Hematopoietic multipotent progenitor cell treated with erythropoietin and hydrocortisone succinate and interleukin-3 and kit ligand, for 6 days (in vitro differentiated cells): ENCODE measurements around the gene LRP1B.
"Not testable (repeated sequence)": the region's sequence is repeated elsewhere in the genome, so short reads cannot be mapped to it uniquely, and the experiment has no call there.

Experiments
- DNase-seq: peaks from one replicate; pipeline ENCODE4 v3.0.0-alpha.2; 2015

The LRP1B gene

DNA sequence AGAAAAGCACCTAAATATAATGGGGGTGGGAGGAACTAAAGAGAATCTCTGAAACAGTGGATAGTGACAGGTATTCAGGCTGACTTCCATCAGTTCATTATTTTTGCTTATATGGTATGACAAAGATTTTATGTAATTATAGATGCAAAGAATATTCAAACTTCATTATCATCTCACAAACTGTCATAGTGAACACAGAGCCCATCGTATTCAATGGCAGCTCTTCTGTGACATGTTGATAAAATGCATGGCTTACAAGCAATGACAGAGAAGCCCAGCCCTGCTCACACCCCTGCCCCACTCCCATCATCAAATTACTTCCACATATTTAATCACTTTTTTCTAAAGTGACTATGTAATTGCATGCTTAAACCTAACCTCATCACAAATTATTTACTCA is 904.3 kb downstream of the LRP1B start:
- no peak for DNase-seq

DNA sequence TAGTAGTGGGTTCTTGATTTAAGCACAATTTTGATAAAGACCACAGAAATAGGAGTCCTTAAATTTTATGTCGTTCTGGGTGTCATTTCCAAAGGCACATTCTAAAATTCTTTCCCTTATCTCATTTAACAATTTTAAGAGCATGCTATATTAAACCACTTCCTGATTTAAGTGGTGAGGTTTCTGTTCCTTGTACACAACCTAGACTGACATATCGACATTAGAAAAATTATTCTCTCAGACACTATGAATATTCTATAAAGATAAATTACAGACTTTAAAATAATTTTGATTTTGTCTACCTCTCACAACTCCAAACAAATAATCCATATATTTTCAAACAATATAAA is 923.8 kb downstream of the LRP1B start:
- DNase-seq: peak; percentile 22

DNA sequence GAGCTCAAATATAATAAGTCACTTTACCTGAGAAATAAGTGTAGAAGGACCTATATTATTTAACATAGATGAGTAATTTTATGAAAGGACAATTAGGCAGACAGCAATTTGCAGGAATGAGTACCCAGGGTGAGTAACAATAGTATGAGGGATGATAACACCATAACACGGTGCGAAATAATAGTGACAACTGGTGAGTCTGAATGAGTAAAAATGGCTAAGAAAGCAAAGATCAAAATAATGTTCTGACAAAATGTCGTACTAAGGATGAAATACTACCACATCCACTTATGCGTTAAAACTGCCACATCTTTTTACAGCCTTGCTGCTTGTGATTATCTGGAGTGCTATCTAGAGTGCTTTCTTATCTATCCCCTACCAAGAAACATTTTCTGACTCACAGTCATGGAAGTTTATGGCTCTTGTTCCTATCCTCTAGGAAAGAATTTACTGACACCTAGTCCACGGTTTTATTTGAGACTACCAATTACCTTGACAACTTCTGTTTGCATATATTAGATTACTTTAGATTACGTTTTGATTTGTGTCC is 929.7 kb downstream of the LRP1B start:
- DNase-seq: no peak

DNA sequence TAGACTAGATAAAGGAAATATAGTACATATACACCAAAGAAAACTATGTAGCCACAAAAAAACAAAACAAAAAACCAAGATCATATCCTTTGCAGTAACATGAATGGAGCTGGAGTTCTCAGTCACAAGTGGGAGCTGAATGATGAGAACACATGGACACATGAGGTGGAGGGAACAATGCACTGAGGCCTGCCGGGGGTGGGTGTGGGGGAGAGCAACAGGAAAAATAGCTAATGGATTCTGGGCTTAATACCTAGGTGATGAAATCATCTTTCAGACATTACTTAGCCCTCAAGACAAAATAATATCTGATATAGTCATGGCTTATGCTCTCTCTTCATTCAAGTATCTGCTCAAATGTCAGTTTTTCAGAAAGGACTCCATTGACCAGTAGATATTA is 930.6 kb downstream of the LRP1B start:
- no peak for DNase-seq

DNA sequence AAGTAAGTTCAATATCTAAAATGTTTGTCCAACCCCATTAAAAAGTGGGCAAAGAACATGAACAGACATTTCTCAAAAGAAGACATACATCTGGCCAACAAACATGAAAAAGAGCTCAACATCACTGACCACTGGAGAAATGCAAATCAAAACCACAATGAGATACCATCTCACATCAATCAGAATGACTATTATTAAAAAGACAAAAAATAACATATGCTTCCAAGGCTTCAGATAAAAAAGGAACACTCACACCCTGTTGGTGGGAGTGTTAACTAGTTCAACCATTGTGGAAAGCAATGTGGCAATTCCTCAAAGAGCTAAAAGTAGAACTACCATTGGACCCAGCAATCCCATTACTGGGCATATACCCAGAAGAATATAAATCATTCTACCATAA is 931.1 kb downstream of the LRP1B start:
- DNase-seq: no peak

DNA sequence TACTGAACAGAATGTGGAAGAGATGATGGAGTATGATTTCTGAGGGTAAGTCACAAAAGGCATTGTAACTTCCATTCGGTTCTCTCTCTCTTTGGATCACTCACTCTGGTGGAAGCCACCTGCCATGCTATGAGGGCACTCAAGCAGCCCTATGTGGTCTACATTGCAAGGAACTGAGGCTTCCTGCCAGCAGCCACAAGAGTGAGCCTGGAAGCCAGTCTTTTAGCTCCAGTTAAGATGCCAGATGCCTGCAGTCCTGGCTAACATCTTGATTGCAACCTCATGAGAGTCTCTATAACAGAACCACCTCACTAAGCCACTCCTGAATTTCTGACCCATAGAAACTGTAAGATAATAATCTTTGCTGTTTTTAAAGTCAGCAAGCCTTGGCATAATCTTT is 935.7 kb downstream of the LRP1B start:
- DNase-seq: no peak

DNA sequence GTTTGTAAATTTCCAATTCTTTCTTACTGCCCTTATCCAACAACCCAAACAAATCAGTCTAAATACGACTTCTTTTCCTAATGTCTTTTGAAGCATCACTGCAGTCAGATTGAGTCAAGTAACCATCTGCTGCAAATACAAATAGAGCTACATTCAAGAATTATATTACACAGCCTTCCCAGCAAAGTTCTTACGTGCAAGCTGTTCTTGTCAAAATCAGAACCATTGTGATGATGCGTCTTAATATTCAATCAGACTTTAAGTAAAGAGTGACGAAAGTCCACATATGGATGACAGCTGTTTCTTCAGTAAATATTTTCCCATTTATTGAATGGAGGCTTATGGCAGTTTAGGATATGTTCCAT is 943.8 kb downstream of the LRP1B start:
- DNase-seq: no peak

DNA sequence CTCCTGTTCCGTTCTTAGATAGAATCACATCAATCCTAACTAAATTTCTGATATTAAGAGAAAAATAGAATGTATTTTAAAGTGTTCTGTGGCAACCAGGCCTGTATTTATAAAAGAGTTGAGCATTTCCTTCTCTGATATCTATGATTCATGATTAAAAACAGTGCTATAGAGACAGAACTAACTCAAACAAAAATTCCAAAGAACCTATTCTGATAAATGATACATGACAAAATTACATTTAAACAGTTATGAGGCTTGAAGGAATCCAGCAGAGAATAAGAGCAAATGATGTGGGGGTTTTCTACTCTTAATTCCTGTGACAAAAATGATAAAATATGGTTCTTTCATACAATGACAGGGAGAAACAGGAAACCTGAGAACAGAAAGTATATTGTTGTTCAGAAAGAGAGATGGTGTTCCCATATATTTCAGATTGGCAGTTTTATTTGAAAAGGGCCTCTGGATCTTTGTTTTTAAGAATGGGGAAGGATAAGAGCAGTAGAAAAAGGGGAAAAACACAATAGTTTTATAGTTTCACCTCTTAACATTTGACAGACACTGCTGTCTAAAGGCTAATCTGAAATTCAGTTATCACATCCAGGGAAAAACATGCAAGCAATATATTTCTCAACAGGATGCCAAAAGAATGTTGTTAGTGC is 944.3 kb downstream of the LRP1B start:
- DNase-seq: no peak

DNA sequence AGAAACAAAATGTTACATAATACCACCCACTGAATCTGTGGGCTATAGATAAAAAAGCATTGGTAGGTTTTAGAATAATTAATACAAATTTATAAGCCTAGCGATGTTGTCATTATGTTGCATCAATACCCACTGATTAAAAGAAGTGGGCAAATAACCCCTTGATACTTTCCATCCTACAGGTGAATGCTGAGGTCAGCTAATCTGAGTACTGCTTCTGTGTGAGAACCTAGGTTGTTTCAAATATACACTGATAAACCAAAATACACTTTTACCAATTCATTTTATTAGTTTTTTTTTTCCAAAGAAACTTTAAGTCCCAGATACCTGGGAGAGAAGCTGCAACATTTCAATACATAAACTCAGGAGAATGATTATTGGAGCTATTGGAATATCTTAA is 948.6 kb downstream of the LRP1B start:
- DNase-seq: no peak

DNA sequence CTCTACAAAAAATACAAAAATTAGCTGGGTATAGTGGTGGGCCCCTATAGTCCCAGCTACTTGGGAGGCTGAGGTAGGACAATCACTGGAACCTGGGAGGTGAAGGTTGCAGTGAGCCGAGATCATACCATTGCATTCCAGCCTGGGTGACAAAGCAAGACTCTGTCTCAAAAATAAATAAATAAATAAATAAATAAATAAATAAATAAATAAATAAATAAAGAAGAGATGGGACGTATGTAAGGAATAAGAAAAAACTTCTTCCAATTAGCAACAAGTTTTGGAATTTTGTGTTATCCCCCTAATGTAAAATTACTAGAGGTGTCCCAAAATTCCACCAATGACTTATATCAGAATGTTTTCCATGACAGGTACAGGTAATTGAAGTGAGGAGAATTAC is 961.7 kb downstream of the LRP1B start:
- not testable (repeated sequence) for DNase-seq

DNA sequence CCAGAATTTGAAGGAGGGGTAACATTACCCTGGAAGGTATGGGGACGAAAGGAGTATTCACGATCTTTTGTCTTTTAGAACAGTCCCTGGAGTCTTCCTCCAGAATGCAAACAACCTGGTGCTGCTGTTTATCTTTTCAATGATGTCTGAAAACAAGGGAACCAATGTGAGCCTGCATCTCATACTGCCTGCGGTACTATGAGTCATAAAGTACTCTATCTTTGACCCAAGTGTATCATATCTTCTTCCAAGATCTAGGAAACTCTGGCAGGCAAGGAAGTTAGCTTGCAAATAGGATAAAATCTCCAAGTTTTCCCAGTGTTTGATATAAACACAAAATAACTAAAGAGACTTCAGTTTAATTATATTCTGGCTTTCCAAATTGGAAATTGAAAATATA is 968.5 kb downstream of the LRP1B start:
- DNase-seq: no peak

DNA sequence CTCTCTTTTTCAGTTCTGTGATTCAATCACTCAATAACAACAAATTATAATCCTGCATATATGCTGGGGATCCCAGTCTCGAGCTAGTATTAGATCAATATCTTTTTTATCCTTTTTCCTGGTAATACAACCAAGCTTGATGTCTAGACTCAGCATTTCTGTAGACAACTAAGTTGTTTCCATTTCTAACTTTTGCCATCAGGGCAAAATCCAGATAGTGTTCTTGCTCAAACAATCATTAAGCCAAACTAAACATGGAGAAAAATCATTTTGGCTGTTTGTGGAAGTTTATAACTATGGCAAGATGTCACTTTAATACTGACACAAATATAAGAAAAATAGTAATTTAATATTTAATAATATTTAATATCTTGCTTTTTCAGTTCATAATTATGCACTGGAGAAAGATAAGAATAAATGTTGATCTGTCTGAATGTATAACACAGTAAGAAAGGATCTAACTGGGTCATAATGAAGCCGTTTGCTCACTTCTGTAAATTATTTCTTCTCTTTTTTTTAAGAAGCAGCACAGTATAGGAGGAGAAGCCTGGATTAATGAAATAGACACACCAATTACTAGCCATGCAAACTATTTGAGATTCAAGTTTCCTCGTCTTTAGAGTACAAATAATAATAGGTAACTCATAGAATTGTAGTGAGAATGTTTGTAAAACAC is 979.1 kb downstream of the LRP1B start:
- no peak for DNase-seq

DNA sequence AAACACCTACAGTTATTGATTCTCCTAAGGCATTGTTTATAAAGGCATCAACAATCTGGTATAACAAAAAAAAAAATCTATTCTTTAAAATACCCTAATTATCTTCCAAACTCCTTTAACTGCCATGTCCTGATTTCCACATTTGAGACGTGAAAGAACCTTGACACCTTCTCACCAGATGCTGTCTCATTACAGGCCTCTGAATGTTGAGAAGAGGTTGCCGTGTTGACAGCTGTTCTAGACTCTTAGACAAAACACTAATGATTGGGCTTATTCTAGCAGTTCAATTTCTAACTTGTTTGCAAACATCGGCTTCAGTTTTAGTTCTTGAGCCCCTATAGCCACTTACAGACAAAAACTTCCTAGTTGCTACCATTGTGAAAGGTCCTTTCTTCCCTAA is 988.8 kb downstream of the LRP1B start:
- no peak for DNase-seq

DNA sequence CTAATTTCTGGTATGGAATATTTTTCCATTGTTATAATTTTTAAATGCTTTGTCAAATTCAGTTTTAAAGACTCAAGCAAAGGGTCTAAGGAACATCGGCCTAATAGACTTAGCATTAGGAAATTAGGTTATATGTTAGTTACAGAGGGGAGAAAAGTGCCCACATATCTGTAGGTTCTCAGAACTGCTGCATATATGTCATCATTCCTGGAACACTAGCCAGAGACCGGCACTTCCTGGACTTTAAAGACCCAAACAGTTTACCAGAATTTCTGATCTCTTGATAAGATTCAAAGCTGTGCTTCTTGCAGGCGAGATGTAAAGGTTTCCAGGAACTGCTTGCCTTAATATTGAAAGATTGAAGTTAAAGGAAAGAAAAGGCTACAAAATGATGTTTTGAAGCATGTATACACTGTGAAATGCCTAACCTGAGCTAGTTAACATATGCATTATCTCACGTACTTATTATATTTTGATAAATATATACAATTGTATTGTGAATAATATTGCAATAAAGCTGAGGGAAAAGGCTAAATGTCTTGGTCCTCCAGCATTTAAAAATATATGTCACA is 993.6 kb downstream of the LRP1B start:
- DNase-seq: peak; percentile 38

DNA sequence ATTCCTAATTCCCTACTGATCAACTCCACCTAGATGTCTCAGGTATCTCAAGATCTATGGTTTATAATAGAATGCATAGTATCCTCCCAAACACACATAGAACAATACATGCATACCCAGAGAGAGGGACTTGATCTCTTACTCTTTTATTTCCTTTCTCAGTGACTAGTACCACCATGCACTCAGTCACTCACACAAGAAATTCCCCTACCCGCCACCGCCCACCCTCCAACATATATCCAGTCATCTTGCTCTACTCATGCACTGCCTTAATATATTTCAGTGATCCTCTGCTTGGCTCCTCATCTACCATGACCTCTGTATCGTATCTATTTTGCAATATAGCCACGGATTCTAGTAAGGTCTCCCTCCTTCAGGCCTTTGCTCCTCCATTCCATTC is 996.9 kb downstream of the LRP1B start:
- no peak for DNase-seq

DNA sequence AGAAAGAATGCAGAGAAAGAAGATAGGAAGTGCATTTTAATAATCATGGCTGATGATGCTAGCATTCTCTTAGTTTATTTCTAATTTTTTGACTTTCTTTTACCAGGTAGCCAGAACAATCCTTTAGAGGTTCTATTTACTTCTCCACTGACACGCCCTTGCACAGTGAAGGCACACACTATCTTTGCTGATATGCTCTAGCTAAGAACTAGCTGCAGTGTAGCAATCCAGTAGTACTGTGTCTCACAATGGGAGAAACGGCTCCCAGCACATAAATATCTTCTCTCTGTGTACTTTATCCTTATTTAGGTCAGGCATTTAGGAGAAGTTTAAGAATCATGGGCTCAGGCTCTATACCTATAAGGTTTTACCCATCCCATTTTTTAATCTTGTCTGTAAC is 1005.4 kb downstream of the LRP1B start:
- DNase-seq: no peak

DNA sequence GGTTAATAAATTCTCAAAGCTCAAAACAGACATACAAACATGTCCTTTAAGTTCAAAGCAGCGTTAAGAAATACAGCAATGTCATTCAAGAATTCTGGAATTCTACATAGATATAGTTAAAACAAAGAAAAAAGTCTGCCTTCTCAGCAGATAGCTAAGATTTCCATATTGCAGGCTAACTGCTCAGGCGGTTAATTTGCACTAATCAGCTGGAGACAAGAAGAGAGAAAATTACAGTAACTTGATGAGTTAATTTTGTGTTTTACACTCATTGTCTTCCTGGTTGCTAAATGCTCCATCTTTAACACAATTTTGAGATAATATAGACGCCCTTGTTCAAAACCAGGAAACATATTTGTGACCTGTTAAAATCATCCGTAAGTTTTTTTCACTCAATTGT is 1012.0 kb downstream of the LRP1B start:
- no peak for DNase-seq

DNA sequence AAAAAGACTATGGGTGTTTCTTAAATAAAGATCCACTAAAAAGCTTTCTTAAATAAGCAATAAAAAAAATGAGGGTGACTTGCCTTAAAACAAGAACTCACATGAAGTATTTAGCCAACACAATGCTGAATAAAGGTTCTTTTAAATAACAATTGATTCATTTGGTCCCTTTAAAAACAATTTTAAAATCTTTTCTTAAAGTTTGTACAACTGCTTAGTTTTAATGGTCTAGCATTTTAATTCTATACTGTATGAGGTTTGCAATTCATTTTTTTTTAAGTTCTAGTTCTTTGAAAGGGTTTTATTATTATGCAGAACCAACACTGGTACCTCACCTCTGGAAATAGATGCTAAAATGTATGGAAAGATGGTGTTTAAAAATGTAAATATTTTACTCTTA is 1017.5 kb downstream of the LRP1B start:
- no peak for DNase-seq

DNA sequence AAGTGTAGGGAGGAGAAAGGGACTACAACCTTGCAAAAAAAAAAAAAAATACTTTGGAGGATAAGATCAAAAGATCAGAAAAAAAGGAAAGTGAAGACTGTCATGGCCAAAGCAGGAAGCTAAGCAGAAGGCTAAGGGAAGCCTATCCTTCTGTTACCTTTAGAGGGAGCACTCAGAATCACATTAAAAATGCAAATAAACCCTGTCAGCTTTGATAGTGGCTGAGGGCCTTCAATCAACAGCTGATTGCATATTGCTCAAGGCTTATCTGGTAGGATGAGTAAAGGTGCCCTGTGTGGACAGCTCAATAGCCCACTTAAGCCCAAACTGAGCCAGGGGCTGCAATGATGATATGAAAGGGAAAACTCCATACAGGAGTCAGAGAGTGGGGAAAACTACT is 1021.2 kb downstream of the LRP1B start:
- peak; percentile 12 for DNase-seq

DNA sequence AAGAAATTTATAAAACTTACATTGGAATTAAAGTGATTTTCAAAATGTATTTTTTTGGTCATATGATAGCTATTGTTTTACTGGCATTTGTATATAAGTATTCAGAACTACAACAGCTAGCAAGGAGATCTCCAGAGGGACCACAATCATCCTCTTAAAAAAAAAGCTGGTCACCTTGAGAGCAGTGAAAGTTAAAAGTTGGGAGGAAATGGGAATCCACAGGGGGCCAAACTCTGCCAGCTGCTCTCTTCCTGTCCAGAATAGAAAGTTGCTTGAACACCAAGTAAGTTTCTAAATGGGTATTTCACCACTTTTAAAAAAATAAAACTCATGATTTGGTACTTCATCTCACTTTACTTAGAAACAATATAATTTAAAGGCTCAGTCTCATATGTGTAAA is 1025.1 kb downstream of the LRP1B start:
- DNase-seq: no peak

DNA sequence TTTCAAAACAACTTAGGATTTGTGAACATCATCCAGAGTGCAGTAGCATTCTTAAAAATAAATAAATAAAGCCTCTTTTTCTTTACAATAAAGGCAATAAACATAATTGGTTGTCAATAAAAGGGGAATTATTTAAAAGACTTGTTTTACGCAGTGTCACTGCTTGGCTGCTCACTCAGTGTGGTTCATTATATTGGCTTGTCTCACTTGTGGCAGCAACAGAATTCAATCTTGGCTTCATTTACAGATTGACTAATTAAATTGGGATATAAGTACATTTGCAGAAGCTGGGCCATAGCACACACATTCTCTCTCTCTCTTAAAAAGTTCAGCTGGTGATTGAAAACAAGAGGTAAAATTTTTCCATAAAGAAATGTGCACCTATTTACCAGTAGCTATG is 1027.6 kb downstream of the LRP1B start:
- DNase-seq: no peak

DNA sequence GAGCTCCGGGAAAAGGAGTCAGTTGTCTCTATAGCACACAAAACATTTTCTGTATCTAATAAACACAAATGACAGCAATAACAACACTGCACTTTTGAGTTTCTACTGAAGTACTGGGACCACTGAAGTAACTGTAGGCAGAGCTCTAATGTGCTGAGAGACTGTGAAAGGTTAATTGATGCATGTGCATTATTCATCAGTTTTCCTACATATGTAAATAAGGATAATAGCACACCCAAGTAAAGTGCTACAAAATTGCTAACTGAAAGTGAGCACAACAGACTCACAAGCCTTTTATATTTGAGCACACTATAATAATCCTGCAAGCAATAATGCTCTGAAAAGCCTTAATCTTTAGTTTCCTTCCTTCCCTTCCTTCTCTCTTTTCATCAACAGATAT is 1051.6 kb downstream of the LRP1B start:
- DNase-seq: no peak

DNA sequence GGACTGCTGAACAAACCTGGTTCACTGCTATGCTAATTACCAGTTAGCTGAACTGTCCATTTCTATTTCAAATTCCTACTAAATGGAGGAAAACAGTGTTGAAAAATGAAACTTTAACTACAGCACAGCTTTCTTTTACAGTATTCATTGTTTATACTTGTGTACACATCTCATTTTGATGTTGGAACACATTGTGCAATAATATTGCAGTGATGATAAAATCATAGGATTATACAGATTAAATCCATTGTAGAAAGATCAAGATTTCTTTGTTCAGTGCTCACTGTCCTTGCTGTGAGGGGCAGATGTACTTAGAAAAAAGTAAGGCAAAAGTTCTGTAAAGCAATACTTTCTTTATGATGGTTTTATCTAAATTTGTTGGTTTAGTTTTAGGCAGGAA is 1055.1 kb downstream of the LRP1B start:
- DNase-seq: no peak

DNA sequence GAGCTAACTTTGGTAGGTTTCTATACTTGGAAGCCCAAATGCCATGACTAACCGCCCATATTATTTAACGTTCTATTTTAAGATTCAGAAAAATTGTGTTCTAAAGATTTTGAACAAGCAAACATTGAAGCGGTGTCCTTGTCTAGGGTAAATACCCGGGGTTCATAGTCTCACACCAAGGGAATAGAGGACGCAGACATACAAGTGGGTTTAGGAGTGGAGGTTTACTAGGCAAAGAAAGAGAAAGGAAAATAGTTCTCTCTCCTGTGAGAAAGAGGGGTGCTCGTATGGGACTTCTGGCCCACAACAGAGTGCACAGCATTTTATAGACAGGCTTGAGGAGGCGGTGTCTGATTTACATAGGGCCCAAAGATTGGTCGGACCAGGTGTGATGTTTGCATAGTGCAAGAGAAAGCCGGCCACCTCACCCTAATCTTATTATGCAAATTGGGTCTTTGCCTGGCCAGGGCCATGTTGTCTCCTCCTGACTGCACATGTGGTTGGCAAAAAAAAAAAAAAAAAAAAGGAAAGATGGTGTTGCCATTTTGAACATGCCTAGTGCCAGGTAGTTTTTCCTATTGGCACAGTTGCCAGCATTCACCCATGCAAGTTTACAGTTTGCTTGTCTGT is 1062.6 kb downstream of the LRP1B start:
- no peak for DNase-seq
